ENCODE data around the gene PLCZ1. TPM values are rescaled to one million over a fixed set of nuclear protein-coding genes. Genes with fewer than 3 reads are reported as not detected.
"Not testable (repeated sequence)": the region's sequence is repeated elsewhere in the genome, so short reads cannot be mapped to it uniquely, and the experiment has no call there.

PLCZ1 gene
- total RNA-seq, 1 donor from 2014 or later = not detected

- no peak for DNase-seq (ENCODE audit: extremely low read depth, low read depth, low spot score)
These were observed 31.0 kb downstream of the PLCZ1 start for GRCh38 chr12:18706798-18707197.

- DNase-seq (ENCODE audit: extremely low read depth, low read depth, low spot score) = no peak
These were observed 33.9 kb downstream of the PLCZ1 start for GRCh38 chr12:18703911-18704310.

- no peak for DNase-seq (ENCODE audit: extremely low read depth, low read depth, low spot score)
These were observed 34.5 kb downstream of the PLCZ1 start for GRCh38 chr12:18703321-18703720.

- no peak for DNase-seq (ENCODE audit: extremely low read depth, low read depth, low spot score)
These were observed 37.5 kb downstream of the PLCZ1 start for GRCh38 chr12:18700271-18700670.

- no peak for DNase-seq (ENCODE audit: extremely low read depth, low read depth, low spot score)
These were observed 40.7 kb downstream of the PLCZ1 start for GRCh38 chr12:18696971-18697602.

DNA sequence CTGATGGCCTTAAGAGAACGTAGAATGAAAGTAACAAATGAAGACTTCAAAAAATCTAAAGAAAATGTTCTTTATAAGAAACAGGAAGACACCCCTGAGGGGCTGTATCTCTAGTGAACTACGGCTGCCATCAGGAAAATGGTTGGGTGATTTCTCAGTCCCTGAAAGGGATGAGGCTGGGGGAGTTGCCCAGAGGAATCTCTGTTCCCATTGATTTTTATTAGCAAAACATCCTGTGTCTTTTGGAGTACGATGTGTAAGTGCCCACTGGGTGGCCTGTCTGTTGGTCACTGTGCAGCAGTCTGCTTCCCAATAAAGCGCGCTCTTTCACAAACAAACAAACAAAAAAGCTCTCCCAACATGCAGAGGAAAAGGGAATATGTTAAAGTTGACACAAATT is 43.8 kb downstream of the PLCZ1 start:
- not testable (repeated sequence) for DNase-seq (ENCODE audit: extremely low read depth, low read depth, low spot score)

DNA sequence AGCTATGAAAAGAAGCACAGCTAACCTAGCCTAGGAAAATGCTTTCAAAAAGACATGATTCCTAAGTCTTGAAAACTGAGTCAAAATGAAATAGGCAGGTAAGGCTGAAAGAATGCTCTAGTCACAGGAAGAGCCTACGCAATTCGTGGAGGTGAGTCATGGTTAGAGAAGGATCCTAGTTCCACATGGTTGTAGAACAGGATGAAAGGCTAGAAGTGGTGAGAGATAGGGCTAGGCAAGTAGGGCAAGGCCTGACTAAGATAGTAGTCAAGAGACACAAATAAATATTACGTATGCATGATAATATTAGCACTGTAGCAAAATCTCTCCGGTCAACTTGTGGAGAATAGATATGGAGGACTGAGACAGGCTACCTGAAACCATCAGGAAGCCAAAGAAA is 47.2 kb downstream of the PLCZ1 start:
- DNase-seq (ENCODE audit: extremely low read depth, low read depth, low spot score) = no peak

DNA sequence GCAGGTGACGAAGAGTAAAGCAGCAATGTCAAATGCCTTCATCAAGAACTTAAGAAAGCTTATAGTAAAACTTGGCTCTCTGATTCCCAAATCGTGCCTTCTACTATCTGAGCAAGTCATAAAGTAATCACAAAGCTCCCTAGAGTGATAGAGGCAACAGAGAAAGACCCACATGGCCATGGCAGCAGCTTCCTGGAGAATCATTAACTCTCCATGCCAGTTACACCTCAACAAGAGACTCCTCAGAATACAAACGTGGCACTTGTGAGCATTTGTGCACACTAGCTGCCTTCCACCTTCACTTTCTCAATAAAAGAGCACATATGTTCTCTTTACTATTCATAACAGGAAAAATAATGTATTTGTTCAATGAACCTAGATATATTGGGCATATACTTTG is 48.0 kb downstream of the PLCZ1 start:
- DNase-seq (ENCODE audit: extremely low read depth, low read depth, low spot score) = no peak

DNA sequence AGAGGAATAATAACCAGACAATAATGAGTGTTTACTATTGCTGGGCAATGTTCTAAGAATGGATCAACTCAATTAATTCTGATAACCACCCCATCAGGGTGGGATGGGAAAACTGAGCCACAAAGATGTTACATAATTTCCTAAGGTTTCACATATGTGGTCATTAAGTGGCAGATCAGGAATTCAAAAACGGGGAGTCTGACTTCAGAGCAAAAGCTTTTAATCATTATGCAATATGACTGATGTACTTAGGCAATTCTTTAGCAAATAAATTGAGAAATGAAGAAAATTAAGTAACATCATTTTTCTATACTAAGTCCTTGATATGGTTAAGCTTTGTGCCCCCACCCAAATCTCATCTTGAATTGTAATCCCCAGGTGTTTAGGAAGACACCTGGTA is 53.4 kb downstream of the PLCZ1 start:
- DNase-seq (ENCODE audit: extremely low read depth, low read depth, low spot score) = no peak

DNA sequence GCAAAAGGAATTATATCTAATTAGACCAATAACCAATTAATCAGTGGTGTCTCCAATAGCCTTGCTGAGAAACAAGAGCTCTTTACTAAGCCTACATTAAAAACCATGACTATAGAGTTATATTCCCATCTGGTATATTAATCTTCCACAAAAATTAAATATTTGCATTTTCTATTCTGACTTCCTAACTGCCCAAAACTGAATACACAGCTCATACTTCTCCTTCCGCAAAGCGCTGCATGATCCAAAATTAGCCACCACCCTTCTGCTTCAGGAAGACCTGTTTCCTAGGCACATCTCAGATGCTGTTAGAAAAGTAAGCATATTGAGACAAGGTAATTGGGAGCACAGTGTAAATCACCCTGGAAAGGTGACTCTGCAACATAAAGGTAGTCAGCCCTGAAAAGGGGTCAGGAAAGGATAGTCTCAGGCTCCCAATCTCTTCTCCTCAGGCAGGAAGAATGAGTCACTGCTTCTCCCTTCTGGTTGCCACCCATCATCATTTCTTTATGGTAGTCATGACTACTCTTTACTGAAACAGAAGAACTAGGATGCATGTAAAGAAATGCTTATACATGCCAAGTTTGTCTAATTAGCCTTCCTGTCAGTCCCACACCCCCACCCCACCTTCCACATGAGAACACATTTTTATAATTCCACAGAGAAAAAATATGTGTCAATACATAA is 54.3 kb downstream of the PLCZ1 start:
- DNase-seq (ENCODE audit: extremely low read depth, low read depth, low spot score) = no peak

GRCh38 chr12:18681818-18682217 is 56.0 kb downstream of the PLCZ1 start:
- DNase-seq (ENCODE audit: extremely low read depth, low read depth, low spot score) = no peak

DNA sequence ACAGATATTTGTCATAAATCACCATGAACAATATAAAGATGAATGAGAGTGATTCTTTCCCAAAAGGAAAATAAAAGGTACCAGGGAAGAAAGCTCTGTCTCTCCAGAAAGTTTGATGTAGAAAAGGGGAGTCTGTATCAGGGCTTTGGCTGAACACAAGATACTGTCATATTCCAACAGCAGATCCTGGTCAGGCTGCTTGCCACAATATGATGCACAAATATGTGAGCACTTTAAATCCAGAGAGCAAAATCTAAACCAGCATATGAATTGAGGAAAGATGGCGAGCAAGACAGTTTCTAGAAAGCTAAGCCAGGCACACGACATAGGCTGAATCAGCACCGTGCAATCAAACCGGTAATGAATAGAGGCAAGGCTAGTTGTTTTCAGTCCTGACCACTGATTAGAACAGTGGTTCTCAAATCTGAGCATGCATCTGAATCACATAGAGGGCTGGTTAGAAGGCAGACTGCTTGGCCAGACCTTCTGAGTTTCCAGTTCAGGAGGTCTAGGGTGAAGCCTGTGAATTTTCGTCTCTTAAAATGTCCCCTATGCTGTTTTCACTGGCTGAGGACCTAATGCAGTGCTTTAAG is 60.7 kb downstream of the PLCZ1 start:
- no peak for DNase-seq (ENCODE audit: extremely low read depth, low read depth, low spot score)

DNA sequence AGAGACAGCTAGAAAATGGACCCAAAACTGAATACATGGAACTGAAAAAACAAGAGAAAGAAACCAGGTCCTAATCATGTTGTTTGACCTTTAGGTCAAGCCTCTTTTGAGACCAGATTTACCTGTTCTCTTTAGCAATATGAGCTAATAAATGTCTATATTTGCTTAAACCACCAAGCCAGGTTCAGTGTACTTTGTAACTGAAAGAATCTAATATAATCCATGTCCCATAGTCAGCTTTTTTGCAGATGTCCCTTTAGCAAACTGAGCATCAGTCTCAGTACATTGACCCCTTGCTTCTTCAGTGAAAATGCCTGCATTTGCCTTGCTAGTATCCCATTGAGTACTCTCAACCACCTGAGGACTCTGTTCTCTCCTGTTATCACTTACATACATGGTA is 61.7 kb downstream of the PLCZ1 start:
- no peak for DNase-seq (ENCODE audit: extremely low read depth, low read depth, low spot score)

DNA sequence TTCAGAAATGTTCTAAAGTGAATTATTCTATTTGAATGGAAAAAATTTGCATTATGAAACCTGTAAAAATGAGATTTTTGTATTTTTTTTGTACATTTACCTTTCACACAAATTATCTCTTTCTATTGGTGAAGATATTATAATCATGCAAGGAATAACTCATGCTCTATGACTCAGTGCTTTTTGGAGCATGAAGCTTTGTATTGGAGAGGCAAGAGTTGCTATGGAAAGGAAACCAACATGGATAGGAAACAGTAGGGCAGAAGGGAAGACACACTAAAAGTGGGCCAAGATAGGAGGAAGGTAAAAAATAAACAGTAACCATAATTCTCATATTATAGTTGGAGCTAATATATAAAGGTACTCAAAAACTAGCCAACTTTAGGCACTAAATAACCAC is 79.0 kb downstream of the PLCZ1 start:
- DNase-seq (ENCODE audit: extremely low read depth, low read depth, low spot score) = no peak

DNA sequence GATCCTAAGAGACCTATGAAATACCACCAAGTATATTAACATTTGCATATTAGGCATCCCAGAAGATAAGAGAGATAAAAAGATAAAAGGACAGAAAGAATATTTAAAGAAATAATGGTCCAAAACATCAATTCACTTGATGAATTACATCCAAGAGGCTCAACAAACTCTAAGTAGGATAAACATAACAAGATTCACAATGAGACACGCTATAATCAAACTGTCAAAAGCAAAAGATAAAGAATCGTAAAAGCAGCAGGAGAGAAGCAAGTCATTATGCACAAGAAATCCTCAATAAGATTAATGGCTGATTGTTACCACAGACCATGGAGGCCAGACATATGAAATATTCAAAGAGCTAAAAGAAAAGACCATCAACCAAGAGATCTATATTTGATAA is 79.6 kb downstream of the PLCZ1 start:
- DNase-seq (ENCODE audit: extremely low read depth, low read depth, low spot score) = no peak

DNA sequence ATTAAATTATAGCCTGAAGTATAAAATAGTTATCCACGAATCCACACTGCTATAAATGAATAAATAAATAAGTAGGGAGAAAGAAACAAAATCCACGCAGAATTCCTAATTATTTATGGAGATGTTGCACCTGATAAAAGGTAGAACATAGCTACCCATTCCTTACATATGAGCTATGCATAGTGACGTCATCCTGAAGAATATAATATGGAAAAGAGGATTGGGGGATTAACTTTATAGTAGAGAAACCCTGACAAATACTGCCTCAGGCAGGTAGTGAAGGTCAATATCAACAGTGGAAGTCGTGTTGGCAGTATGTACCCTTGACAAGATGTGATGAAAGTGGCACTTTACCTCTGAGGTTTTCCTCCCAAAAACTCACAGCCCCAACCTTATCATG is 82.5 kb downstream of the PLCZ1 start:
- DNase-seq (ENCODE audit: extremely low read depth, low read depth, low spot score) = no peak

GRCh38 chr12:18653465-18653864 is 84.3 kb downstream of the PLCZ1 start:
- DNase-seq (ENCODE audit: extremely low read depth, low read depth, low spot score) = no peak

DNA sequence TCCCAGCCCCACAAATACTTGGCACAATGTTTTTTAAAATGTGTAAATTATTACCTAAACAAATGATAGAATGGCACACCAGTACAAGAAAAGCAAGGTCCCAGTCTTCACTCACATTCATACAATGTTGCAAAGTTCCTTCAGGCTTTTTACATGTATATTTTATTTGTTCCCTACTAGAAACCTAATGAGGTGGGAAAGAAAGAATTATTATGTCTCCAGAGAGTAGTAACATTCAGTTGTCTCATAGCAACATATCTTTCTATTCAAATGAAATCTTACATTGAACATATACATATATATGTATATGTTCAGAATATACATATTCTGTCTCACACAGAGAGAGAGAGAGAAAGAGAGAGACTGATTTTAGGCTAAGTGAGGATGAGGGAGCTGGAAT is 85.2 kb downstream of the PLCZ1 start:
- DNase-seq (ENCODE audit: extremely low read depth, low read depth, low spot score) = no peak

GRCh38 chr12:18651525-18651924 is 86.3 kb downstream of the PLCZ1 start:
- DNase-seq (ENCODE audit: extremely low read depth, low read depth, low spot score) = no peak

GRCh38 chr12:18646286-18646890 is 91.4 kb downstream of the PLCZ1 start:
- no peak for DNase-seq (ENCODE audit: extremely low read depth, low read depth, low spot score)

DNA sequence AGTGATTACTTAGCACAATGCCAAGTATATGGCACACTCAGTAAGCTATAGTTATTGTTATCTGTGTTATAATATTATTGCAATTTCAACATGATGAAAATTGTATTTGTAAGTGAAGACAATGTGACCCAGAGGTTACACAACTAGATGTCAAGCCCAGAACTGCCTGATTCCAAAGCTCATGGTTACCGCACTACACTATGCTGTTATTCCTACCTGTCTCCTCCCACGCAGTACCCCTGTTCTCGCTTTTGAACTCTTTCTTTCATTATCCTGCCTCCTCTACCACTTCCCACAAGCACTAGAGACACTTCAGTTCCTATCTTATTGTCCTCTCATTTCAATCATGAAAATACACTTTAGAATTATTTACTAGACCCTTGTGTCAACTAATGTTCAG is 93.2 kb downstream of the PLCZ1 start:
- DNase-seq (ENCODE audit: extremely low read depth, low read depth, low spot score) = no peak

DNA sequence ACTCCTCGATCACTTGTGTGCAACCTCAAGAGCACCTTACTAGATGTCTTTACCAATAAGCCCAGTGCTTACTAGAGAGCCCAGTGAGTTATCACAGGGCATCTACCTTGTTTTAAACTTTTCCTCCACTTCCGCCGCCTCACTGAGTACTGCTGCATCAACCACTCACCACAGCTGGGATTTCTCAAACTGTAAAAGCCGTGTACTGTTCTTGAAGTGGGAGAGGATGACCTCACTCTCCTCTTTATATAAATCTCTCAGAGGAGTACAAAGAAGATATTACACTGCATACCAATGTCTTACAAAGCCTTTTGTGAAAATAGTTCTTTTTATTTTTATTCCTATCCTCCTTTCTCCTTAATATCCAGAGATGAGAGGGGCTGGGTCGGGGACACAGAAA is 94.1 kb downstream of the PLCZ1 start:
- DNase-seq (ENCODE audit: extremely low read depth, low read depth, low spot score) = no peak

Data from glomerular endothelial cell (primary cell).